Measurements from ENCODE around the gene HK3. TPM values are rescaled to one million over a fixed set of nuclear protein-coding genes. Genes with fewer than 3 reads are reported as not detected.

The HK3 gene
- total RNA-seq, 1 donor from 2014 or later, result not detected

GRCh38 chr5:176877793-176878331 lies 21.3 kb downstream of the HK3 start:
- Mint-ChIP-seq H3K36me3 (no peaks in the 10 kb centered on the region), H3K27me3 (ENCODE audit: insufficient read depth, low read depth) (peaks cover 35% of the 10 kb centered on the region), H3K4me3 (no peak overlapping the region), H3K27ac (peak overlapping the region; percentile 33), H3K4me1 (peaks cover 32% of the 10 kb centered on the region), H3K9me3 (no peaks in the 10 kb centered on the region)
- no peak overlapping the region for H3K27ac ChIP-seq
- no peak overlapping the region for H3K4me2 ChIP-seq
- H3K9ac ChIP-seq, result no peak overlapping the region
- DNase-seq (ENCODE audit: low spot score), result no peak
- no peaks in the 10 kb centered on the region for H3K36me3 ChIP-seq
- no peaks in the 10 kb centered on the region for H3K79me2 ChIP-seq (ENCODE audit: low read depth)
- H3K27me3 ChIP-seq, result no peaks in the 10 kb centered on the region
- no peak overlapping the region for H3K4me3 ChIP-seq
- TF ChIP-seq EZH2phosphoT487 (IDR thresholded peaks at IDR 0.05), result no peak
- no peak for TF ChIP-seq CTCF (IDR thresholded peaks at IDR 0.05)
- no peak for TF ChIP-seq EZH2 (IDR thresholded peaks at IDR 0.05)
- H4K20me1 ChIP-seq (ENCODE audit: low read depth), result no peaks in the 10 kb centered on the region
- H3F3A ChIP-seq (ENCODE audit: low read depth), result no peaks in the 10 kb centered on the region
- H2AFZ ChIP-seq (replicated peaks), result no peak overlapping the region
- no peaks in the 10 kb centered on the region for H3K9me3 ChIP-seq (ENCODE audit: low read depth)
- H3K4me1 ChIP-seq, result peaks cover 5% of the 10 kb centered on the region

- H3K27ac ChIP-seq, result no peak overlapping the region
- no peak overlapping the region for H3K4me3 Mint-ChIP-seq
- H3K4me3 ChIP-seq, result no peak overlapping the region
- H3K36me3 Mint-ChIP-seq, result no peaks in the 10 kb centered on the region
- TF ChIP-seq CTCF (IDR thresholded peaks at IDR 0.05) (no peak), EZH2phosphoT487 (IDR thresholded peaks at IDR 0.05) (no peak), EZH2 (IDR thresholded peaks at IDR 0.05) (no peak)
- no peaks in the 10 kb centered on the region for H3K79me2 ChIP-seq (ENCODE audit: low read depth)
- no peaks in the 10 kb centered on the region for H3K36me3 ChIP-seq
- H3K9me3 ChIP-seq (ENCODE audit: low read depth), result no peaks in the 10 kb centered on the region
- H3K27ac Mint-ChIP-seq, result no peak overlapping the region
- H2AFZ ChIP-seq (replicated peaks), result no peak overlapping the region
- no peak for DNase-seq (ENCODE audit: low spot score)
- H3K27me3 Mint-ChIP-seq (ENCODE audit: insufficient read depth, low read depth), result peaks cover 30% of the 10 kb centered on the region
- H3K4me1 Mint-ChIP-seq, result peaks cover 24% of the 10 kb centered on the region
- H3K9ac ChIP-seq, result no peak overlapping the region
- no peaks in the 10 kb centered on the region for H3K27me3 ChIP-seq
- peaks cover 5% of the 10 kb centered on the region for H3K4me1 ChIP-seq
- no peaks in the 10 kb centered on the region for H3F3A ChIP-seq (ENCODE audit: low read depth)
- no peaks in the 10 kb centered on the region for H4K20me1 ChIP-seq (ENCODE audit: low read depth)
- no peak overlapping the region for H3K4me2 ChIP-seq
- no peaks in the 10 kb centered on the region for H3K9me3 Mint-ChIP-seq
Observed at GRCh38 chr5:176876506-176877431, 22.4 kb downstream of the HK3 start.

GRCh38 chr5:176875783-176876505 lies 23.2 kb downstream of the HK3 start:
- peaks cover 20% of the 10 kb centered on the region for H3K4me1 Mint-ChIP-seq
- H3K36me3 ChIP-seq, result no peaks in the 10 kb centered on the region
- H3K36me3 Mint-ChIP-seq, result no peaks in the 10 kb centered on the region
- no peaks in the 10 kb centered on the region for H3K79me2 ChIP-seq (ENCODE audit: low read depth)
- H3K4me3 ChIP-seq, result no peak overlapping the region
- H3K4me3 Mint-ChIP-seq, result no peak overlapping the region
- peaks cover 26% of the 10 kb centered on the region for H3K27me3 Mint-ChIP-seq (ENCODE audit: insufficient read depth, low read depth)
- no peak overlapping the region for H3K4me2 ChIP-seq
- peaks cover 5% of the 10 kb centered on the region for H3K4me1 ChIP-seq
- DNase-seq (ENCODE audit: low spot score), result no peak
- H4K20me1 ChIP-seq (ENCODE audit: low read depth), result no peaks in the 10 kb centered on the region
- no peaks in the 10 kb centered on the region for H3K9me3 Mint-ChIP-seq
- no peaks in the 10 kb centered on the region for H3K9me3 ChIP-seq (ENCODE audit: low read depth)
- H3K27ac Mint-ChIP-seq, result peak overlapping the region; percentile 58
- H3K27ac ChIP-seq, result no peak overlapping the region
- H3F3A ChIP-seq (ENCODE audit: low read depth), result no peaks in the 10 kb centered on the region
- no peak overlapping the region for H2AFZ ChIP-seq (replicated peaks)
- no peak overlapping the region for H3K9ac ChIP-seq
- TF ChIP-seq CTCF (IDR thresholded peaks at IDR 0.05) (no peak), EZH2phosphoT487 (IDR thresholded peaks at IDR 0.05) (no peak)
- H3K27me3 ChIP-seq, result no peaks in the 10 kb centered on the region

All from neural progenitor cell (in vitro differentiated cells).